Measurements from ENCODE around the gene CEPT1.
"Not testable (repeated sequence)": the region's sequence is repeated elsewhere in the genome, so short reads cannot be mapped to it uniquely, and the experiment has no call there.

CEPT1 gene

DNA sequence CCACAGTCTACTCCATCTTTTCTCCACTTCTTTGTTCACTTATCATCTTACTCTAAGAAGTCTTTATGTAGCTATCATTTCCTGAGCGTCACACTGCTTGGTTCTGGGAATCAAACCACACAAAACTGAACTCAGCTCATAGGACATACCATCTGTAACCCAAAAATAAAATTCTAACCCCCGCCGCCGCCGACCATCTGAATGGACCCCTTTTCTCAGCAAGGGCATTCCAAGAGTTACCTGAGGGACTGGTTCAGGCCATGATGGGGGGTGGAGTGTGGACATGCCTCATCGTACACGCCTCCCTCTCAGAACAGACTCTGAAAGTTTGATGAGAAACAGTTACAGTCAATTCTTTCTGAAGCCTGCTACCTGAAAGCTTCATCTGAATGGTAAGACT is 74.9 kb downstream of the CEPT1 start:
- Histone ChIP-seq H3K36me3 (ENCODE audit: control insufficient read depth, insufficient read depth, low read length, severe bottlenecking) (no peaks in the 10 kb centered on the region), H3K9ac (ENCODE audit: low read length) (no peak overlapping the region), H3K27me3 (replicated peaks; ENCODE audit: control insufficient read depth, insufficient read depth, low read length) (no peaks in the 10 kb centered on the region), H3K4me3 (ENCODE audit: low read length) (no peak overlapping the region), H3K4me1 (ENCODE audit: control insufficient read depth, insufficient read depth, low read length) (peaks cover 17% of the 10 kb centered on the region), H3K9me3 (ENCODE audit: control insufficient read depth, low read length) (no peaks in the 10 kb centered on the region)
- no peak for DNase-seq (ENCODE audit: low read depth)

- DNase-seq (ENCODE audit: low read depth); H3K4me3 ChIP-seq (ENCODE audit: low read length); H3K36me3 ChIP-seq (ENCODE audit: control insufficient read depth, insufficient read depth, low read length, severe bottlenecking); H3K27me3 ChIP-seq (replicated peaks; ENCODE audit: control insufficient read depth, insufficient read depth, low read length); H3K9ac ChIP-seq (ENCODE audit: low read length); H3K9me3 ChIP-seq (ENCODE audit: control insufficient read depth, low read length): not testable (repeated sequence)
- peaks cover 17% of the 10 kb centered on the region for H3K4me1 ChIP-seq (ENCODE audit: control insufficient read depth, insufficient read depth, low read length)
Measured at GRCh38 chr1:111215285-111215684, 75.3 kb downstream of the CEPT1 start.

DNA sequence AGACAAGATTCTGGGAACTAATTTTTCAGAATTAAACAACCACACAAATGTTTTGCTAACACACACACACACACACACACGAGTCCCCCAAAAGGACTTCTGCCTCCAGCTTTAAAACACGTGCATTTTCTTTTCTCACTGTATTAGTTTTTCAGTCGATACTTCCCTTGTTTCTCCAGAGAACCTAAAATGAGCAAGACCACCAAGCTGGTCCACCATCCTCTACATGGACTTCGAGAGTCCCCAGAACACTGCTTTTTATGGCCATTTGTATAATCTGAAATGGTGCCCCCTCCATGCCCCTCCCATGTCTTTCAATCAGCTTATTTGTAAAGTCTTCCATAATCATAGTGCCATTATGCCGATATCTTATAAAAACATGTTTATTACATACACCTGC is 76.7 kb downstream of the CEPT1 start:
- no peaks in the 10 kb centered on the region for H3K9me3 ChIP-seq (ENCODE audit: control insufficient read depth, low read length)
- no peak for DNase-seq (ENCODE audit: low read depth)
- peaks cover 22% of the 10 kb centered on the region for H3K4me1 ChIP-seq (ENCODE audit: control insufficient read depth, insufficient read depth, low read length)
- no peak overlapping the region for H3K9ac ChIP-seq (ENCODE audit: low read length)
- H3K4me3 ChIP-seq (ENCODE audit: low read length), result no peak overlapping the region
- H3K27me3 ChIP-seq (replicated peaks; ENCODE audit: control insufficient read depth, insufficient read depth, low read length), result no peaks in the 10 kb centered on the region
- no peaks in the 10 kb centered on the region for H3K36me3 ChIP-seq (ENCODE audit: control insufficient read depth, insufficient read depth, low read length, severe bottlenecking)

DNA sequence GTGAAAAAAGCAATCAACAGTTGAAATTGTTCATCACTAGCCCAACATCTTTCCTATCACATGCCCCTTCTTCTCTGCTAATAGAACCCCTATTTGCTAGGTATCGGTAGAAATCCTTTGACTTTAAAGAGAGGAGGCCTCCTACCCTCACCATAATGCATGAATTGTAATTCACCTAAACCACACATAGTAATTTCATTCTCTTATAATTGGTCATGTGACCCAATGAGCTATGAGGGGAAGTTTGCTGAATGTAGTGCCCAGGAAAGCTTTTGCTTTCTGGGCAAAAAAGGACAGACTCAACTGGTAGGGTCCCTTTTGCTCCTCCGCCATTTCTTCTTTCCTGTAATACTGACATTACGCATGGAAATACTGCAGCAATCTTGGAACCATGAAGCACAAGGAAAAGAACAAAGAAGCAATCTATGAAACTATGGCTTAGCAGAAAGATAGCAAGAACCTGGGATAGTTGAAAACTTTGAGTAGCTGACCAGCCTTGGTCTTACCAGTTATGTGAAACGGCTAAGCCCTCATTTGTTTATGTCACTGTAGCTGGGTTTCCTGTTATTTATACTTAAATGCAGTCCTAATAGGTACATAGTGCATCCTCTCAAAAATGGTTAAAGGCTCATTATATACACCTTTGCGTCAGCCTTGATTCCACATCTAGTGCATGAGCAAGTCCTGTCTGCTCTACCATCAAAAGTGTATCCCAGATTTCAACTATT is 77.3 kb downstream of the CEPT1 start:
- no peak overlapping the region for H3K4me3 ChIP-seq (ENCODE audit: low read length)
- no peaks in the 10 kb centered on the region for H3K36me3 ChIP-seq (ENCODE audit: control insufficient read depth, insufficient read depth, low read length, severe bottlenecking)
- DNase-seq (ENCODE audit: low read depth), result no peak

DNA sequence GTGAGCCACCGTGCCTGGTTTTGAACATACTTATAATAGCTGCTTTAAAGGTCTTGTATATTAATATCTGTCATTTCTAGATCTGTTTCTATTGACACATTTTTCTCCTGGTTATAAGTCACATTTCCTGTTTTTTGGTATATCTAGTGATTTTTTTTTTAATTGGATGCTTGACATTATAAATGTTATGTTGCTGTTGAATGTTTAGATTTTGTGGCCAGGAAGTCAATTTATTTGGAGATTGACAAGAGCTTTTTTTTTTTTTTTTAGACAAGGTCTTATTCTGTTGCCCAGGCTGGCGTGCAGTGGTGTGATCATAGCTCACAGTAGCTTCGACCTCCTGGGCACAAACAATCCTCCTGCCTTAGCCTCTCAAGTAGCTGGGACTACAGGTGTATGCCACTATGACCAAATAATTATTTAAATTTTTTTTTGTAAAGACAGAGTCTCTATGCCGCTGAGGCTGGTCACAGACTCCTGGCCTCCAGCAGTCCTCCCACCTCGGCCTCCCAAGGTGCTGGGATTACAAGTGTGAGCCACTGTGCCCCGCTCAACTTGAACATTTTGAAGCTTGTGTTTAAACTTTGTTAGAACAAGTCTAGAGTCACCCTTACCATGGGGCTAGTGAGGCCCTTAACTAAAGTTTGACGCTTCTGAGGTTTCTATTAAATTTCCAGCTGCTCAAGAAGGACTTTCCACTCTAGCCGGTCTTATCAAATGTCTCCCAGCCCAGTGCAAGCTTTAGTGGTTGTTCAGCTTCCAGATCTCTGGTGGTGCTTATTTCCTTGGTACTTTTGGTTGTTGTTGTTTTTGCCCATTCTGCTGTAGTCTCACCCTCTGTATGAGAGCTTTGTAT is 78.9 kb downstream of the CEPT1 start:
- Histone ChIP-seq H3K27me3 (replicated peaks; ENCODE audit: control insufficient read depth, insufficient read depth, low read length) (no peaks in the 10 kb centered on the region), H3K9me3 (ENCODE audit: control insufficient read depth, low read length) (no peaks in the 10 kb centered on the region), H3K9ac (ENCODE audit: low read length) (no peak overlapping the region), H3K4me1 (ENCODE audit: control insufficient read depth, insufficient read depth, low read length) (peaks cover 31% of the 10 kb centered on the region), H3K36me3 (ENCODE audit: control insufficient read depth, insufficient read depth, low read length, severe bottlenecking) (no peaks in the 10 kb centered on the region), H3K4me3 (ENCODE audit: low read length) (no peak overlapping the region)
- no peak for DNase-seq (ENCODE audit: low read depth)

More for the DNA sequence above, 77.3 kb downstream of the CEPT1 start:
- Histone ChIP-seq H3K4me1 (ENCODE audit: control insufficient read depth, insufficient read depth, low read length) (peaks cover 28% of the 10 kb centered on the region), H3K27me3 (replicated peaks; ENCODE audit: control insufficient read depth, insufficient read depth, low read length) (no peaks in the 10 kb centered on the region), H3K9me3 (ENCODE audit: control insufficient read depth, low read length) (no peaks in the 10 kb centered on the region), H3K9ac (ENCODE audit: low read length) (no peak overlapping the region)

DNA sequence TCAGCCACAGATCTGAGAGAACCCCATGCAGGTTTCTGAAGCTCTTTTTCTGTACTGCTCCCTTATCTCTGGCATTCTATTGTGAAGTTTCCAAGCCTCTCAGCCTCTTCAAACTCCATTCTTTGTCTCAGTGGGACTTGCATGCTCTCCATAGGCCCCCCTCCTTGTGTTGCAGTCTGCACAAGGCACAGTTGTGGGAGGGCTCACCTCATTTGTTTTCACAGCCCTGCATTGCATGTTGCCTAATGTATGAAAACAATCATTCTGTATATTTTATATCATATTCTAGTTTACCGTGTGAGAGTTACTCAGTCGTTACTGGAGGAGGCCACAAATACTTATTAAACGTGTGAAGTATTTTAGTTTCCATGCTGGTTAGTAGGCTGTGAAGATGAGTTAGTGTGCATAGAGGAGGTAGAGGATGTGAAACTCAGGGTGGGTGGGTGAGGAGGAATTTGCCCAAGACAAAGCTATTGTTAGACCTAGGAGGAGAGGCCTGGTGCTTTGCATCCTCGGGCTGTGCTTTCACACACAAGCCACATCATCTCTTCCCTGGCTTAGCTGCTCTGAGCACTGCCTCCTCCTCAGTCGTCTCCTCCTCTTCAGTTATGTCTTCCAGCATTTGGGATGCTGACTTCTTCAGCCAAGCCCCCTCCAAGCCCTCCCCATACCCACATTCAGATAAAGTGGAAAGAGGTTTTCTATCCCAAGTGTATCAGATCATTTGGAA is 79.7 kb downstream of the CEPT1 start:
- Histone ChIP-seq H3K9ac (ENCODE audit: low read length) (no peak overlapping the region), H3K4me3 (ENCODE audit: low read length) (no peak overlapping the region), H3K36me3 (ENCODE audit: control insufficient read depth, insufficient read depth, low read length, severe bottlenecking) (no peaks in the 10 kb centered on the region), H3K4me1 (ENCODE audit: control insufficient read depth, insufficient read depth, low read length) (peaks cover 31% of the 10 kb centered on the region), H3K9me3 (ENCODE audit: control insufficient read depth, low read length) (no peaks in the 10 kb centered on the region), H3K27me3 (replicated peaks; ENCODE audit: control insufficient read depth, insufficient read depth, low read length) (no peaks in the 10 kb centered on the region)
- DNase-seq (ENCODE audit: low read depth), result no peak

- Histone ChIP-seq H3K4me1 (ENCODE audit: control insufficient read depth, insufficient read depth, low read length) (peaks cover 31% of the 10 kb centered on the region), H3K9me3 (ENCODE audit: control insufficient read depth, low read length) (no peaks in the 10 kb centered on the region), H3K36me3 (ENCODE audit: control insufficient read depth, insufficient read depth, low read length, severe bottlenecking) (no peaks in the 10 kb centered on the region), H3K4me3 (ENCODE audit: low read length) (no peak overlapping the region), H3K27me3 (replicated peaks; ENCODE audit: control insufficient read depth, insufficient read depth, low read length) (no peaks in the 10 kb centered on the region), H3K9ac (ENCODE audit: low read length) (no peak overlapping the region)
- no peak for DNase-seq (ENCODE audit: low read depth)
Measured at GRCh38 chr1:111220302-111220890, 80.4 kb downstream of the CEPT1 start.

- no peak overlapping the region for H3K9ac ChIP-seq (ENCODE audit: low read length)
- H3K9me3 ChIP-seq (ENCODE audit: control insufficient read depth, low read length), result no peaks in the 10 kb centered on the region
- H3K4me3 ChIP-seq (ENCODE audit: low read length), result no peak overlapping the region
- DNase-seq (ENCODE audit: low read depth), result no peak
- H3K27me3 ChIP-seq (replicated peaks; ENCODE audit: control insufficient read depth, insufficient read depth, low read length), result no peaks in the 10 kb centered on the region
- H3K36me3 ChIP-seq (ENCODE audit: control insufficient read depth, insufficient read depth, low read length, severe bottlenecking), result no peaks in the 10 kb centered on the region
- peaks cover 24% of the 10 kb centered on the region for H3K4me1 ChIP-seq (ENCODE audit: control insufficient read depth, insufficient read depth, low read length)
Measured at GRCh38 chr1:111221276-111221632, 81.2 kb downstream of the CEPT1 start.

- H3K9me3 ChIP-seq (ENCODE audit: control insufficient read depth, low read length), result no peaks in the 10 kb centered on the region
- no peaks in the 10 kb centered on the region for H3K27me3 ChIP-seq (replicated peaks; ENCODE audit: control insufficient read depth, insufficient read depth, low read length)
- no peak overlapping the region for H3K4me3 ChIP-seq (ENCODE audit: low read length)
- H3K9ac ChIP-seq (ENCODE audit: low read length), result no peak overlapping the region
- H3K4me1 ChIP-seq (ENCODE audit: control insufficient read depth, insufficient read depth, low read length), result peaks cover 20% of the 10 kb centered on the region
- no peaks in the 10 kb centered on the region for H3K36me3 ChIP-seq (ENCODE audit: control insufficient read depth, insufficient read depth, low read length, severe bottlenecking)
- DNase-seq (ENCODE audit: low read depth), result no peak
Measured at GRCh38 chr1:111221633-111222291, 81.7 kb downstream of the CEPT1 start.

DNA sequence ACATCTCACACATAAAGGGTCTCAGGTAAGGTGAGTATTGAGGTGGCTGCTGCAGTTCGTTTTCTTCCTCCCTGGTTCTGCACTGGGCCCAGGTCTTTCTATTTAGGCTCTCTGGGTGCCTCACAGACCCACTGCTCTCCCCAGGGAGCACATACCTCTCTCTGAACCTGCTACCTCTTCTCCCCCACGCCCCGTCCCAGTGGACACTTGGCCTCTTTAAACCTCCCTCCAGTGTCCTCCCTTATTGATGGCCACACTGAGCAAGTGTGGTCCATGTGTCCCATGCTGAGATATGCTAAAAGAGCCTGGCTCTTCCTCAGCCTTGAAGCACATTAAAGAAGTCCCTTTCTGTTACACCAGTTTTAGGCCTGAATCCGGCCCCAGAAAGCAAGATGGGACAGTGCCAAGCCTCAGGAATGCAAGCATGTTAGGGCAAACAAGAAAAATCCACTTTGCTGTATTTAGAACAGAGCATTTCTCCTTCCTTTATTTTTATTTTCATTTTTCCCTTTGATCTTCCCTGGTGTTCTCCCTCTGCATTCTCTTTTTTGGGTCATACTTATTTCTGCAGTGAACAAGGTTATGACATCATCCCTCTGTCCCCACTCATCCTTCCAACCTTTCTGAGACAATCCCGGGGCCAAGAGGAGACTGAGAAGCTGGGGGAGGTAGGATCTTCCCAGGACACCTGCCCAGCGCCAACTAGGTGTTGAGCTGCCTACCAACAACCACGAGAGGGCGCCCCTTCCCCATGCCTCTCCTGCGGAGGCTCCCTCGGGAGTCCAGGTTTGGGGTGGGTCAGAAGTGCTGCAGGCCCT is 82.5 kb downstream of the CEPT1 start:
- Histone ChIP-seq H3K9me3 (ENCODE audit: control insufficient read depth, low read length) (no peaks in the 10 kb centered on the region), H3K36me3 (ENCODE audit: control insufficient read depth, insufficient read depth, low read length, severe bottlenecking) (no peaks in the 10 kb centered on the region), H3K27me3 (replicated peaks; ENCODE audit: control insufficient read depth, insufficient read depth, low read length) (no peaks in the 10 kb centered on the region), H3K4me1 (ENCODE audit: control insufficient read depth, insufficient read depth, low read length) (peaks cover 28% of the 10 kb centered on the region), H3K4me3 (ENCODE audit: low read length) (no peak overlapping the region), H3K9ac (ENCODE audit: low read length) (peak overlapping the region; percentile 39)
- peak; percentile 85 for DNase-seq (ENCODE audit: low read depth)

Measured in adipocyte (in vitro differentiated cells).